Activated CD8-positive, alpha-beta memory T cell treated with anti-CD3 and anti-CD28 coated beads, Interleukin-2, amount 50 U/mL, for 1 hour (primary cell): ENCODE measurements around the gene MACROD2.

ENCODE experiments used
- DNase-seq: peaks from one replicate; pipeline ENCODE4 v3.0.0-alpha.2; 2020; ENCODE audit errors: extremely low read depth

MACROD2 gene

DNA sequence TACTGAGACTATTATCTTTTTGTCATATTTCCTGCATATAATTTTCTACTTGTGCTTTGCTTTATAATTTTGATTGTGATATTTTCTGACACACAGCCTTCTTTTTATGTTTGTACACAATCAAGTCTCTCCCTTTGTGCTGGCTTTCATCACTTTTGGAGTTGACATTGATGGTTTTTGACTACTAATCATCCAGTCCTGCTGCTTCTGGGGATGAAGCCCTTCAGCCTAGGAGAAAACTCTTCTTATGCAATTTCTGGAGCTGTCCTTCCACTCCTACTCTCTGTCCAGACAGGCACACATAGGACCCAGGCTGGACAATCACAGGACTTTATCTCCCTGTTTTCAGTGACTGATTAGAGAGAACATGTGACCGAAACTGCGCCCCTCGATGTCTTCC is 2063.0 kb downstream of the MACROD2 start:
- no peak for DNase-seq

DNA sequence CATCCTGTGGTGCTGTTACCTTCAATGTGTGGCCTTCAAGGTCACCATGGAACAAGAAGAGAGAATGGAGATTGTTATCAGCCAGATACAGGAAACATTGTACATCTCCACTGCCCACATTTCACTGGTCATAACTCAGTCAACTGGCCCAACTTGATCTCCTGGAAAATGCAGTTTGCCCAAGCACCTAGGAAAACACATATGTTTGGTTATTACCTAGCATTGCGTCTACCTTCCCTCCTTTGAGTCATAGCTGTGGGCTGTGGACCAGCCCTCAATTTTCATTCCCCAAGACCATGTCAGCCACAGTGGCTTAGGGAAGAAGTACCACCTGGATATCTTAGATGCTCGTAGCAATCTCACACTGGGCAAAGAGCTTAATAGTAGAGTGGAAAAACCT is 2064.5 kb downstream of the MACROD2 start:
- DNase-seq, result no peak

DNA sequence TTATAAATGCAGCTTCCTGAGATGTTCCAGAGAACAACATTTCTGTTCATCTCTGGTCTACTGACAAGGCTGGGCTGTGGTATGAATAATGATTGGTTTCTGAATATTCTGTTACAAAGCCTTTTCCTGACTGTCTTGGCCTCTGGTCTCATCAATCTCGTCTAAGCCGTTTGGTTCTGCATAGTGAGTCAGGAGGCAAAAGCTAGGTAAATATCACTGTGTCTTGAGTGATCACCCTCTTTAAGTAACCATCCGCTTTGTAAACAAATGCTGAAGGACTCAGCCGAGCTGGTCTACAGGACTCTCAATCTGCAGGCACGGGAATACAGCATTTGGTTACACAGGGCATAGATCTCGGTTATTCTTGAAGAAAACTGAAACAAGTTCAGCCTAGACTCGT is 2066.0 kb downstream of the MACROD2 start:
- no peak for DNase-seq

DNA sequence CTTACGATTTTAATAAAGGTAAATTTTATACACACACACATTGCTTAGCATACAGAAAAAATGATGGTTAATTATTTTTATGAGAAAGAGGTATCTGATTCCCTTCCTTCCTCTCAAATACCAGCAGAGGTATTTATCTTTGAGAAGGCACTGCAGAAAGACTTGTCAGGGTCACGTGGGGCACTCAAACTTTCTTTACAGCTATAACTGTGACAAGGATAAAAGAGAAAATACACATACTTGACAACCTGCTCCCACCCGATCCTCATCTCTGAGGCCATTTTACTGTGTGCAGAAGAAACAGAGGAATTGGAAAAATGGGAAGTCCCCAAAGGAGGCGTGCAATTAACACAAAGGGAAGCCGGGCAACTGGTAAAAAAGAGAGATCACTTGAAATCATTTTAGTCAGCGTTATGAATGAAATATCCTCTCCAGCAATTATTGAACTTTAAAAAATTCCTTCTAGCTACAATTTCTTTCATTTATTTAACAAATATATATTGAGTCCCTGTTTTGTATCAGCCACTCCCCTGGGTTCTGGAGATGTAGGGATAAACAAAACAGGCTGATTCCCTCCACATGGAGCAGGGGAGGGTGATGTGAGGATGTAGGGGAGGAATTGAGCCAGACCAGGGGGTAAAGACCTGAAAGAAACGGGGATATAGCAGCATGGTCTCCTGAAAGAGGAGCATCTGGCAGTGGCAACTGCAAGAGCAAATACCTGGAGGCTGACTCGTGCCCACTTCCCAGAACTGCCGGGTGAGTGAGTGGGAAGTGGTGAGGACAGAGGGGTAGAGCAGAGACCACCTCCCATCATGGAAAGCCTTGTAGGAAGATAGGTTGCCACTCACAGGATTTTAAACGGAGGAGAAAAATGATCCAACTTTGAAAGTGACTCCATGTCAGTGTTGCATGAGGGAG is 2067.6 kb downstream of the MACROD2 start:
- DNase-seq, result no peak

DNA sequence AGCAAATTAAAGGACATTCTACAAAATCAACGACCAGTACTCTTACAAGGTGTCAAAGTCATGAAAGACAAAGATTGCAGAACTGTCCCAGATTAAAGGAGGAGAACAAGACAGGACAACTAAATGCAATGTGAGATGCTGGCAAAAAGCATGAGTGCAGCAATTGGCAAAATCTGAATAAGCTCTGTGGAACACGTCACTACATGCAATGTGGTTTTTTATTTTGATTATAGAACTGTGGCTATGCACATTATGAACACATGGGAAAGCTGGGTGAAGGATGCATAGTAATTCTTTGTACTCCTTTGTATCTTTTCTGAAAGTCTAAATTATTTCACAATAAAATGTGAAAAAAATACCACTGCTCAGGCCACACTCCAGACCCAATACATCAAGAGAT is 2068.6 kb downstream of the MACROD2 start:
- no peak for DNase-seq

DNA sequence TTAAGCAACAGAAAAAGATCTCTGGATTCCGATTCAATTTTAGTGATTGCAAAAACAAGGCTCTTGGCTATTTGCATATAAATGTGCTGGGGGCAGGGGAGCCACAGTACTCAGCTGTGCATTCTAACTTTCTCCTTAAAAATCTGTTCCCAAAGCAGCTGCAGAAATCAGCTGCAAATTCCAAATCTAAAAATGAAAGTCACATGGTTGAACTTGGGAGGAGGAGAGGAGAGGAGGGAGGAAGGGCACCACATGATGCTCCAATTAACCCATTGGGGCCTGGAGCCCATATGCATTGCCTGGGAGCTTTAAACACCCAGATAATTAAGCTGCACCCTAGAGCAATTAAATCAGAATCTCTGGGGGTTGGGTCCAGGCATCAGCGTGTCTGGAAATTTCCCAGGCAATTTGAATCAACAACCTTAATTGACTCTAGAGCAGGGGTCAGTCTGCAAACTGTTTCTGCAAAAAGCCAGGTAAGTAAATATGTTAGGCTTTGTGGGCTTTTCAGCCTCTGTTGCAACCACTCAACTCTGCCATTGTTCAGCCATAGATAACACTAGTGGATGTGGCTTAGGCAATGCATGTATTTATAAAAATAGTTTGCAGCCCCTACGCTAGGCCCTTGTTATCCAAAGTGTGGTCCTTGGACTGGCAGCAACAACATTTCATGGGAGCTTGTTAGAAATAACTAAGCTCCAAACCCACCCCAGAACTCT is 2069.8 kb downstream of the MACROD2 start:
- DNase-seq, result no peak

DNA sequence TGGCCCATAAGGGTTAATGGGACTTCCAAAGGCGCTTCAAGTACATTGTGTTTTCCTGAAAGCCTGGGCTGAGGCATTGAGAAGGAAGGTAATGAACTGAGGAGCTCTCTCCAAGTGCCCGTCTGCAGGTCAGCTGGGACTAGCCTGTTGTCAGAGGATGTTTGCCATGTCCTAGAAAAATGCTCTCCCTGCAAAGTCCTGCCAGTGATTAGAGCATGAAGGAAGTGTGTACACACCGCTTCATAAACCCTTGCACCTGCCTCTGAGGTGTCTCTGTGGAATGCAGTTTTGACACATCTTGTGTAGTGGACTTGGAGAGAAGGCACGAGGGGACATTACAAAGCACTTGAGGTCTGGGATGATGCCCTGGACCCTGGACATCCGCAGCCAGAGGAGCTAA is 2071.3 kb downstream of the MACROD2 start:
- no peak for DNase-seq

DNA sequence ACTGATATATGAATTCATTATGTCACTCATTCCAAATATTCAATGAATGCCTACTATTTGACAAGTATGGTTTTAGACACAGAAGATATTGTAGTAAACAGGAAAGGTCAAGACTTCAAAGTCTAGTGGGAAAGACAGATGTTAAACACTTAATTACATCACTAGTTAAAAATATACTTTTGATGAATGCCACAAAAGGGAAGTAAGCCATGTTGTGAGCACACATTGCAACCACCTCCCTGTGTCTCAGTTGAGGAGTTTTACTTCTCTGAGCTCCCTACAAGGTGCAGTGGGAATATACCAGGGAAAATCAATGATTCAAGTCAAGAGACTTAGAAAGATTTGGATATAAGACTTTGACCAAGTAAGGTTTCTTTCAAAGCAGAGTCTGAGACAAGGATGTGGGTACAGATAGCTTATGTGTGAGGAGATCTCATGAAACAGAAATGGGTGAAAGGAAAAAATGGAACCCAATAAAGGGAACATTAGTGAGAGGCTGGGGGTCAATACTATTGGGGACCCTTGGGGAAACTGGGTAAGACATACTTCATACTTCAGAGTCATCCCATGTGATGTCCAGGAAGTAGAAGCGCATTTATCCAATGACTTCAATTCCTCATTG is 2074.2 kb downstream of the MACROD2 start:
- DNase-seq, result no peak

DNA sequence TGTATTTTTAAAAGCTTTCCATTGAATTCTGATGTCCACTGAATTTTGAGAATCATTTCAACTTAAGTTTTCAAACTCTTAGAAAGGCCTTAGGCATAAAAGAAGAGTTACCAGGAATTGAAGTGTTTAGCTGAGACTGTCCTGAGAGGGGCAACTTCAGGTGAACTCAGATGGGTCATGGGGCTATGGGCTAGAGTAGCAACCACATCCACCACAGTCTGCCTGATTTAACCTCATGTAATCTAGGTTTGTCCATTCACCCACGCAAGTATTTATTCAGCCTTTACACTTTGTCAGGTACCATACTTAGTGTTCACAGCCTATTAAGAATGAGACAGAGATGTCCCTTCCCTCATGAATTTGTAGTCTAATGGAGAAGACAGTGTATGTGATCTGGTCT is 2076.9 kb downstream of the MACROD2 start:
- no peak for DNase-seq

DNA sequence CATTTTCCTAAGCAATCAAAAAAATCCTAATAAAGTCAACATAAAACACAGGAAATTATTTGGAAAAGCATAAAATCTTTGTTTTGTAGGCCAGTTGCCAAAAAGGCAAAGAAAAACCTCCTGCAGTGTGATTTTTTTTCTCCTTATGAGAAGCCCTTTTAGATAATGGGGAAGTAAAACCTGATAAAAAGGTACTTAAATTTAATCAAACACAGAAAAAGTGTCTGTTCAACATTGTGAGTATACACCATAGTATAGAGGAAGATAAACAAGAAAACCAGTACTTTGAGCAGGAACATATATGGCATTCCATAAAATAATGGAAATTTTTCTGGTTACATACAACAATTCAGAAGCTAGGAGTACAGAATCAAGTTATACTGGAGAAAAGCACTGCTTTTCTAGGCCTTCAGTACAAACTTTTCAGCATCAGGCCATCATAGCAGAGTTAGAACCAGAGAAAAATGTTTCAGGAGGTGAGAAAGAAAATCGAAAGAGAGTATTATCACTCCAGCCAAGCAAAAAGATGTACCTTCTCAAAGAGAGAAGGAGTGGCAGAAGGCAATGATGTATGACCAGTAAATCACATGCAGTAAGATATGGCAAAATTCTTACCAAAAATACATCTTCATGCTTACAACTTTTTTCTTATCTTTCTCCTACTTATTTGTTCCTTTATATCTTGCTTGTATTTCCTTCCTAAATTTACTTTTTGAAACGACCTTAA is 2083.0 kb downstream of the MACROD2 start:
- no peak for DNase-seq

DNA sequence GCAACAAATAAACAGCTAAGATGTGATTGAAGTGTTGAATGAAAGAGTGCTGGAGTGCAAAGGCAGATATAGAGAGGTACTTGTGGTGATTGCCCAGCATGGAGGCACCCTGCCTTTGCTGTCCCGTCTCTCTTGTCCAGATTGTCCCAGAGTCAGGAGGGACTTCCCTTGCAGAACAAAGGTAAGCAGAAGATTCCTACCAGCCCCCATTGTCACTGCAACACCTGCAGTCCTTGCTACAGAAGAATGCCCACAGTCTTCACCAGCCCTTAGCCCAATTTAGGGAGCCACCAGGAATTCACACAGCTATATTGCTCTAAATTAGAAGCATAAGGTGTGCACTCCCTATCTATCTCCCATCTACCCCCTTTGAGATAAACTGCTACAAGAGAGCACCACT is 2086.1 kb downstream of the MACROD2 start:
- DNase-seq, result no peak

DNA sequence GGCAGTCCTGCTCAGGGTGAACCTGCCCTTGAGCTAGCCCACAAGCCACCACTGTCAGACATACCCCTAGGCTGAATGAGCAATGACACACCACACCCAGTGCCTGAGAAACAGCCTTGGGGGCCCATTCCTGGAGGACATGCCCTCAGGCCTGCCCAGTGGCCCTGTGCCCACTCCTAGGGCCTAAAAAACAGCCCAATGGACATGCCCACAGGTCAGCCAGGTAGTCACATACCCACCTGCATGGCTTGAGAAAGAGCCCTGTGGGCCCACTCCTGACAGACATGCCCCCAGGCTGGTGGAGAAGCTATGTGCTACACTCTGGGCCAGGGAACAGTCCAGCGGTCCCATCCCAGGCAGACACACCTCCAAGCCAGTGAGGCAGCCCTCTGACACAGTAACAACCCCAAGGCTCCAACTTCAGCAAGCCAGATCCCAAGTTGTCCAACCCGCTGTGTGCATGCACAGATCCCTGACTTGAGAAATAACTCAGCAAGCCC is 2086.8 kb downstream of the MACROD2 start:
- no peak for DNase-seq

DNA sequence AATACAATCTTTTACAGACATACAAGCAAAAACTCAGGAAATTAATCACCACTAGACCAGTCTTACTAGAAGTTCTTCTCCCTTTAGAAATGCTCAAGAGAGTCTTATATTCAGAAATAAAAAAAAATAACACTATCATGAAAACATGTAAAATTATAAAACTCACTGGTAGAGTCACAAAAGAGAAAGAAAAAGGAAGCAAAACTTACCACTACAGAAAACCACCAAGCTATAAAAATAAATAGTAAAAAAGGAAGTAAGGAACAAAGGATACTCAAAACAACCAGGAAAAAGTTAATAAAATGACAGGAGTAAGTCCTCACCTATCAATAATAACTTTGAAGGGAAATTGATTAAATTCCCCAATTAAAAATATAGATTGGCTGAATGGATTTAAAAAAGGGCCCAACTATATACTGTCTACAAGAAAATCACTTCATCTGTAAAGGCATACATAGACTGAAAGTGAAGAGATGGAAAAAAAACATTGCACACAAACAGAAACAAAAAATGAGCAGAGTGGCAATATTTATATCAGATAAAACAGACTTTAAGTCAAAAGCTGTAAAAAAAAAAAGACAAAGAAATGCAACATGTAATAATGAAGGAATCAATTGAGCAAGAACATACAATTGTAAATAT is 2088.4 kb downstream of the MACROD2 start:
- no peak for DNase-seq

DNA sequence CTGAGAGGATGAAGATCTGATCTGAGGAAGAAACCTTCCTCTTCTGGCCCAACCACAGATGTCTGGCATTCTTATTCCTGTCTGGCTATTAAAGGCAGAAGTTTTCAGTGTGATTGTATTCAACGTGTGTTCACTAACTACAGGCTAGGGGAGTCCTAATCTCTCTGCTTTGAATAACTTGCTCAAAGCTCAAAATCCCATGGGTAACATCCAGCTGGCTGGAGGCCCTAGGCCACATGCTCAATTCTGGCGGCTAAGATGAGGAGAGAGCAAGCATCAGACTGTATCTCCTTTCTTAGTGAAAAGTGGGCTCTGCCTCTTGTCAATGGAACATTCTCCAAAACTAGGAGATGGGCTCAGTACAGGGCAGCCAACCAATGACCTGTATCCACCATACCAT is 2099.9 kb downstream of the MACROD2 start:
- no peak for DNase-seq

DNA sequence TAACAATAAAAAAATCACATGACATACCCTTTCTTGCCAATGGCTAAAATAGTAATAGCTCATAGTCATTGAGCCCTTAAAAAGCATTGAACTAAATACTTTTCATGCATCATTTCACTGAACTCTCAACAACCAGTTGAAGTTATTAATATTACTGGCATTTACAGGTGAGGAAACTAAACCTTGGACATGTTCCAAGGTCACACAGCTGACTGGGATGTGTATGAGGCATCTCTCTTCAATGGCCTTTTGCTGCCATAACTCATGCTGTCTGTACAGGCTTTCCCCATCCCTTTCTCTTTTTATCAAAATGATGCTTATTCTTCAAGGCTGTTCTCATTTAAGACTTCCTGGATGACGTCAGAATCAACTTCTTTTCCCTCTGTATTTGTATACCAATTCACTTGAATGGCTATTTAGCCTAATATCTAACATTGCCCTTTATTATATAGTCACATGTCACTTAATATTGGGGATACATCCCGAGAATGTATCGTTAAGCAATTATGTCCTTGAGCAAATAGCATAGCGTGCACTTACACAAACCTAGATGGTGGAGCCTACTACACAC is 2101.5 kb downstream of the MACROD2 start:
- DNase-seq, result no peak

DNA sequence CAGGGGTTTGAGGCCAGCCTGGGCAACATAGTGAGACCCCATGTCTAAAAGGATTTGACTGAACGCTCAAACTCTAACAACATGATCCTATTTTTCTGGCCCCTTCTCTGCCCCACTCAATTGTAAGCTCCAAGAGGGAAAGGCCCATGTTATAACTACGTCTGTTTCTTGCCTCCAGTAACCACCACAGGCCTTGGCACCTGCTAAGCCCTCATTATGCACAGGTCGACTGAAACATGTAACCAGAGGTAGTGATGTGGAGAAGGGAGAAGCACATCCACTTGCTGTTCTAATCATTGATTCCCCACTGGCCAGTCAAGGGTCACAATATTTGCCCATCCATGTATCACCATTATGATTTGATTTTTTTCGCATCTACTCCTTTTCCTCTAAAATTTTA is 2102.5 kb downstream of the MACROD2 start:
- no peak for DNase-seq

DNA sequence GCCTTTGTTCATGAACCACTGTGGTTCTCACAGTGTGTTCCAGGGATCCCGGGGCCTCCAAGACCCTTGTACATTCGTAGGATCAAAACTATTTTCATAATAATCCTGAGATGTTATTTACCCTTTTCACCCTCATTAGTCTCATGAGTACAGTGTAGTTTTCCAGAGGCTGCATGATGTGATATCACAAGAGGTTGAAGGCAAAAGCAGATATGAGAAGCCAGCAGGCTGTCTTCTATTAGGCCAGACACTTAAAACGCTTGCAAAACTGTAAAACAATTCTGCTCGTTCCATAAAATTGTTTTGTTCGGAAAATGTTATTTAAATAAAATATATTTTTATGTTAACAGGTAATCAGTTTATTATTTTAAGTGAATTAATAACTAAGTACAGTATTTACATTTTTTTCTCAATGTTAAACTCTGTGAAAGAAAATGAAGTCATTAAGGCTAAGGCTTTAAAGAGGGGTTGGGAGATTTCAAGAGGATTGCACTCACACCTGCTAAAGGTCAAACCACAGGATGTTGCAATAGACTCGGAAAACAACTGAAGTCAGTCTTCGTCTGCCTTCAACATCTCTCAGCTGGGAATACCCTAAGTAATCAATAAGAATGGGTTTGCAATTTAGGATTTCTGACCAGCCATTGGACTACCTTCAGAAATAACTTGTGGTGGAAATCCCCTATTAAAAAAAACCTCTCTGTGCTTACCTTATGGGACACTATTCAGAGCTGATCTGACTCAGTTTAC is 2103.7 kb downstream of the MACROD2 start:
- DNase-seq, result no peak

DNA sequence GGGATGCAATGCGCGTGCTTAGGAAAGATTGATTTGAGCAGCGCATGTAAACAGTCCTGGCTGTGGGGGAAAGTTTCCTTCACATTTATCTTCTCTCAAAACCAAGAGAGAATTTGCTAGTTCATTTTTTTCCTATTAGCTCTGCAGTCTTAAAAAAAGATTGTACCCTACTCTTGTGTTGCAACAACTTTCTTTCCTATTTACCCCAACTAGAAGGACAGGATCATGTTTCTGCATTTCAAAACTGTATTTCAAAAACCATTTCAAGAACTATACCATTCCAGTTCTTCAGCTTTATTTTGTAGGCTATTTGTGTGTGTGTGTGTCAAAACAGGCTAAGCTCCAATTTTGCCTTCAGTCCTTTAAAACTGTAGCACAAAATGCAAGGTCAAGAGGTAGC is 2104.8 kb downstream of the MACROD2 start:
- no peak for DNase-seq

DNA sequence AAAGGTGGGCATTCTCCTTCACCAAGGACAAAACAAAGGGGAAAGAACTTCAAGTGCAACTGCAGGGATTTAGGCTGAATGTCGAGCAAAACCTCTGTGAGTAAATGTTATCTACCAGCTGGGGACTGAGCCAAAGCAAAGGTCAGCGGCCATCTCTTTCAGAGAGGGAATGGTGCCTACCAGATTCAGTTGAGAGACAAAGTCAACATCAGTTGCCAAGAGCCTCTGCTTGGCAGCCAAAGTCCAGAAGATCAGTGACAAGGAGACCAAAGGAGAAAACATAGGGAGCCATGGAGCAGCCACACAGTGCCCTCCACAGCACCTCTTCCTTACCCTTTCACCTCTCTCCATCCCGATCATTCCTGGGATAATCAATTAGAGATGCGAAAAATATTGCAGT is 2105.5 kb downstream of the MACROD2 start:
- no peak for DNase-seq
